HG02610 (cell line): ENCODE measurements around the gene ANKFY1.

ENCODE experiments used
- ATAC-seq: cut with Tn5 transposase; IDR thresholded peaks from one replicate; pipeline ENCODE4 v1.9.1; 2021; ENCODE audit warnings: mild to moderate bottlenecking, moderate library complexity; ENCODE audit not compliant: unreplicated experiment

The ANKFY1 gene

GRCh38 chr17:4179071-4179470 is 84.7 kb downstream of the ANKFY1 start:
- no peak for ATAC-seq

- no peak for ATAC-seq
Measured at GRCh38 chr17:4178651-4179050, 85.1 kb downstream of the ANKFY1 start.

GRCh38 chr17:4177806-4178205 is 86.0 kb downstream of the ANKFY1 start:
- ATAC-seq: no peak

GRCh38 chr17:4176808-4177472 is 86.8 kb downstream of the ANKFY1 start:
- ATAC-seq: no peak

- ATAC-seq: no peak
Measured at GRCh38 chr17:4175921-4176807, 87.6 kb downstream of the ANKFY1 start.

GRCh38 chr17:4174556-4174955 is 89.2 kb downstream of the ANKFY1 start:
- ATAC-seq: no peak

GRCh38 chr17:4173781-4174180 is 90.0 kb downstream of the ANKFY1 start:
- ATAC-seq: no peak

- no peak for ATAC-seq
Measured at GRCh38 chr17:4172356-4172755, 91.4 kb downstream of the ANKFY1 start.

- no peak for ATAC-seq
Measured at GRCh38 chr17:4170639-4171280, 93.0 kb downstream of the ANKFY1 start.

- no peak for ATAC-seq
Measured at GRCh38 chr17:4167786-4168185, 96.0 kb downstream of the ANKFY1 start.

- ATAC-seq: no peak
Measured at GRCh38 chr17:4166419-4166818, 97.4 kb downstream of the ANKFY1 start.

- ATAC-seq: no peak
Measured at GRCh38 chr17:4165301-4166010, 98.3 kb downstream of the ANKFY1 start.

- ATAC-seq: no peak
Measured at GRCh38 chr17:4163951-4164350, 99.8 kb downstream of the ANKFY1 start.

GRCh38 chr17:4162775-4163466 is 100.9 kb downstream of the ANKFY1 start:
- no peak for ATAC-seq

- ATAC-seq: no peak
Measured at GRCh38 chr17:4162321-4162720, 101.5 kb downstream of the ANKFY1 start.

GRCh38 chr17:4161967-4162305 is 101.8 kb downstream of the ANKFY1 start:
- ATAC-seq: no peak

- no peak for ATAC-seq
Measured at GRCh38 chr17:4161192-4161966, 102.4 kb downstream of the ANKFY1 start.

- no peak for ATAC-seq
Measured at GRCh38 chr17:4160294-4160859, 103.4 kb downstream of the ANKFY1 start.

GRCh38 chr17:4159761-4160160 is 104.0 kb downstream of the ANKFY1 start:
- ATAC-seq: no peak
